ENCODE results near the gene SEMA3E.
A peak's percentile ranks its signal among the peaks of the same experiment; 100 is the strongest.

The SEMA3E gene

DNA sequence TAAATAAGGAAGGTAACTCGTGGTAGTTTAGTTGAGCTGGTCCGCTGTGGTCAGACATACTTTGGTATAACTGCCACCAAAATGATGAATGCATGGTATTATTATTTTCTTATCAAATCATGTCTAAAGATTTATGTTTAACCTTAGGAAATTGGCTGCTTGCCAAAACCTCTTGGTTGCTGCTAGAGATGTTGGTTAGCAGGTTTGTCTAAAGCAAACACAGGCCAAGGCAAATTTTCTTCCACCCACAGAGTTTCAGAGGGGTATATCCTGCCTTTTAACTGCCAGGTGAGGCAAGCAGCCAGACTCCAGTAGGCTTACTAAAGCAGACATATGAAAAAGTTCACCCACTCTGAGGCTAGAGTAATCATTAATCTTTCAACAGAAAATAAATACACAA is 101.4 kb downstream of the SEMA3E start:
- ChIA-PET POLR2A (no interaction called here), CTCF (interaction anchor here (1.0 kb wide), 1 partner anchor 141 kb away, joined by 3 read pairs; no protein-coding TSS in a partner anchor)
- H3K4me3 ChIP-seq (ENCODE audit: low read depth, low read length), result no peak overlapping the region
- H3K4me1 ChIP-seq (ENCODE audit: control insufficient read depth, insufficient read depth, low read length), result peaks cover 13% of the 10 kb centered on the region
- peak overlapping the region; percentile 67 for H3K27ac ChIP-seq (ENCODE audit: extremely low read depth, low read depth, low read length)
- H3K9me3 ChIP-seq (ENCODE audit: control insufficient read depth, insufficient read depth, low read depth, low read length), result no peaks in the 10 kb centered on the region
- H3K36me3 ChIP-seq (ENCODE audit: control insufficient read depth in 2 of 2, insufficient read depth in 1 of 2, low read length in 2 of 2), result no peaks in the 10 kb centered on the region
- TF ChIP-seq HOXA7 (CRISPR knock-in tag; IDR thresholded peaks at IDR 0.05; ENCODE audit: borderline replicate concordance) (no peak), ZNF571 (tag by site-specific recombination; IDR thresholded peaks at IDR 0.05) (no peak), ZNF513 (tag by site-specific recombination; IDR thresholded peaks at IDR 0.05) (peak; percentile 26; the same call in 1 of the 2 replicates), FEZF1 (tag by site-specific recombination; IDR thresholded peaks at IDR 0.05) (peak; percentile 83), ZNF248 (tag by site-specific recombination; IDR thresholded peaks at IDR 0.05) (0 out of 2 replicates have a peak, but pooled peaks have one; percentile 49), ZNF561 (tag by site-specific recombination; IDR thresholded peaks at IDR 0.05; ENCODE audit: borderline replicate concordance) (peak; percentile 48; the same call in 1 of the 2 replicates), ZNF184 (tag by site-specific recombination; IDR thresholded peaks at IDR 0.05) (0 out of 2 replicates have a peak, but pooled peaks have one; percentile 47), KLF10 (tag by site-specific recombination; IDR thresholded peaks at IDR 0.05) (peak; percentile 63), ATF2 (tag by site-specific recombination; IDR thresholded peaks at IDR 0.05; ENCODE audit: low read depth) (no peak), ZFP37 (tag by site-specific recombination; IDR thresholded peaks at IDR 0.05) (no peak), ZNF704 (tag by site-specific recombination; IDR thresholded peaks at IDR 0.05) (no peak), ZNF549 (tag by site-specific recombination; IDR thresholded peaks at IDR 0.05) (peak; percentile 66), ZNF830 (tag by site-specific recombination; IDR thresholded peaks at IDR 0.05; ENCODE audit: low read depth) (peak; percentile 87), ZNF37A (tag by site-specific recombination; IDR thresholded peaks at IDR 0.05) (peak; percentile 77), ZNF776 (tag by site-specific recombination; IDR thresholded peaks at IDR 0.05; ENCODE audit: borderline replicate concordance) (0 out of 2 replicates have a peak, but pooled peaks have one; percentile 30), ZNF521 (tag by site-specific recombination; IDR thresholded peaks at IDR 0.05) (no peak), ZNF174 (tag by site-specific recombination; IDR thresholded peaks at IDR 0.05) (peak; percentile 79; the same call in 1 of the 2 replicates), ZNF626 (tag by site-specific recombination; IDR thresholded peaks at IDR 0.05) (peak; percentile 74; the same call in 1 of the 2 replicates), ZNF660 (tag by site-specific recombination; IDR thresholded peaks at IDR 0.05) (peak; percentile 58; the same call in 1 of the 2 replicates), MZF1 (tag by site-specific recombination; IDR thresholded peaks at IDR 0.05; ENCODE audit: borderline replicate concordance) (peak; percentile 32; the same call in 1 of the 2 replicates)
- TF ChIP-seq, protein P1, sequence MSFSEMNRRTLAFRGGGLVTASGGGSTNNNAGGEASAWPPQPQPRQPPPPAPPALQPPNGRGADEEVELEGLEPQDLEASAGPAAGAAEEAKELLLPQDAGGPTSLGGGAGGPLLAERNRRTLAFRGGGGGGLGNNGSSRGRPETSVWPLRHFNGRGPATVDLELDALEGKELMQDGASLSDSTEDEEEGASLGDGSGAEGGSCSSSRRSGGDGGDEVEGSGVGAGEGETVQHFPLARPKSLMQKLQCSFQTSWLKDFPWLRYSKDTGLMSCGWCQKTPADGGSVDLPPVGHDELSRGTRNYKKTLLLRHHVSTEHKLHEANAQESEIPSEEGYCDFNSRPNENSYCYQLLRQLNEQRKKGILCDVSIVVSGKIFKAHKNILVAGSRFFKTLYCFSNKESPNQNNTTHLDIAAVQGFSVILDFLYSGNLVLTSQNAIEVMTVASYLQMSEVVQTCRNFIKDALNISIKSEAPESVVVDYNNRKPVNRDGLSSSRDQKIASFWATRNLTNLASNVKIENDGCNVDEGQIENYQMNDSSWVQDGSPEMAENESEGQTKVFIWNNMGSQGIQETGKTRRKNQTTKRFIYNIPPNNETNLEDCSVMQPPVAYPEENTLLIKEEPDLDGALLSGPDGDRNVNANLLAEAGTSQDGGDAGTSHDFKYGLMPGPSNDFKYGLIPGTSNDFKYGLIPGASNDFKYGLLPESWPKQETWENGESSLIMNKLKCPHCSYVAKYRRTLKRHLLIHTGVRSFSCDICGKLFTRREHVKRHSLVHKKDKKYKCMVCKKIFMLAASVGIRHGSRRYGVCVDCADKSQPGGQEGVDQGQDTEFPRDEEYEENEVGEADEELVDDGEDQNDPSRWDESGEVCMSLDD (tag by site-specific recombination; IDR thresholded peaks at IDR 0.05), result no peak
- TF ChIP-seq, protein P2, sequence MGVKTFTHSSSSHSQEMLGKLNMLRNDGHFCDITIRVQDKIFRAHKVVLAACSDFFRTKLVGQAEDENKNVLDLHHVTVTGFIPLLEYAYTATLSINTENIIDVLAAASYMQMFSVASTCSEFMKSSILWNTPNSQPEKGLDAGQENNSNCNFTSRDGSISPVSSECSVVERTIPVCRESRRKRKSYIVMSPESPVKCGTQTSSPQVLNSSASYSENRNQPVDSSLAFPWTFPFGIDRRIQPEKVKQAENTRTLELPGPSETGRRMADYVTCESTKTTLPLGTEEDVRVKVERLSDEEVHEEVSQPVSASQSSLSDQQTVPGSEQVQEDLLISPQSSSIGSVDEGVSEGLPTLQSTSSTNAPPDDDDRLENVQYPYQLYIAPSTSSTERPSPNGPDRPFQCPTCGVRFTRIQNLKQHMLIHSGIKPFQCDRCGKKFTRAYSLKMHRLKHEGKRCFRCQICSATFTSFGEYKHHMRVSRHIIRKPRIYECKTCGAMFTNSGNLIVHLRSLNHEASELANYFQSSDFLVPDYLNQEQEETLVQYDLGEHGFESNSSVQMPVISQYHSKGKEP (tag by site-specific recombination; IDR thresholded peaks at IDR 0.05), result 0 out of 2 replicates have a peak, but pooled peaks have one; percentile 40
- TF ChIP-seq, protein P3, sequence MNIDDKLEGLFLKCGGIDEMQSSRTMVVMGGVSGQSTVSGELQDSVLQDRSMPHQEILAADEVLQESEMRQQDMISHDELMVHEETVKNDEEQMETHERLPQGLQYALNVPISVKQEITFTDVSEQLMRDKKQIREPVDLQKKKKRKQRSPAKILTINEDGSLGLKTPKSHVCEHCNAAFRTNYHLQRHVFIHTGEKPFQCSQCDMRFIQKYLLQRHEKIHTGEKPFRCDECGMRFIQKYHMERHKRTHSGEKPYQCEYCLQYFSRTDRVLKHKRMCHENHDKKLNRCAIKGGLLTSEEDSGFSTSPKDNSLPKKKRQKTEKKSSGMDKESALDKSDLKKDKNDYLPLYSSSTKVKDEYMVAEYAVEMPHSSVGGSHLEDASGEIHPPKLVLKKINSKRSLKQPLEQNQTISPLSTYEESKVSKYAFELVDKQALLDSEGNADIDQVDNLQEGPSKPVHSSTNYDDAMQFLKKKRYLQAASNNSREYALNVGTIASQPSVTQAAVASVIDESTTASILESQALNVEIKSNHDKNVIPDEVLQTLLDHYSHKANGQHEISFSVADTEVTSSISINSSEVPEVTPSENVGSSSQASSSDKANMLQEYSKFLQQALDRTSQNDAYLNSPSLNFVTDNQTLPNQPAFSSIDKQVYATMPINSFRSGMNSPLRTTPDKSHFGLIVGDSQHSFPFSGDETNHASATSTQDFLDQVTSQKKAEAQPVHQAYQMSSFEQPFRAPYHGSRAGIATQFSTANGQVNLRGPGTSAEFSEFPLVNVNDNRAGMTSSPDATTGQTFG (tag by site-specific recombination; IDR thresholded peaks at IDR 0.05; ENCODE audit: borderline replicate concordance), result no peak
- TF ChIP-seq, protein P4, sequence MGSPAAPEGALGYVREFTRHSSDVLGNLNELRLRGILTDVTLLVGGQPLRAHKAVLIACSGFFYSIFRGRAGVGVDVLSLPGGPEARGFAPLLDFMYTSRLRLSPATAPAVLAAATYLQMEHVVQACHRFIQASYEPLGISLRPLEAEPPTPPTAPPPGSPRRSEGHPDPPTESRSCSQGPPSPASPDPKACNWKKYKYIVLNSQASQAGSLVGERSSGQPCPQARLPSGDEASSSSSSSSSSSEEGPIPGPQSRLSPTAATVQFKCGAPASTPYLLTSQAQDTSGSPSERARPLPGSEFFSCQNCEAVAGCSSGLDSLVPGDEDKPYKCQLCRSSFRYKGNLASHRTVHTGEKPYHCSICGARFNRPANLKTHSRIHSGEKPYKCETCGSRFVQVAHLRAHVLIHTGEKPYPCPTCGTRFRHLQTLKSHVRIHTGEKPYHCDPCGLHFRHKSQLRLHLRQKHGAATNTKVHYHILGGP (tag by site-specific recombination; IDR thresholded peaks at IDR 0.05), result peak; percentile 60; the same call in 1 of the 2 replicates
